ENCODE data around the gene STARD3.

STARD3 gene

DNA sequence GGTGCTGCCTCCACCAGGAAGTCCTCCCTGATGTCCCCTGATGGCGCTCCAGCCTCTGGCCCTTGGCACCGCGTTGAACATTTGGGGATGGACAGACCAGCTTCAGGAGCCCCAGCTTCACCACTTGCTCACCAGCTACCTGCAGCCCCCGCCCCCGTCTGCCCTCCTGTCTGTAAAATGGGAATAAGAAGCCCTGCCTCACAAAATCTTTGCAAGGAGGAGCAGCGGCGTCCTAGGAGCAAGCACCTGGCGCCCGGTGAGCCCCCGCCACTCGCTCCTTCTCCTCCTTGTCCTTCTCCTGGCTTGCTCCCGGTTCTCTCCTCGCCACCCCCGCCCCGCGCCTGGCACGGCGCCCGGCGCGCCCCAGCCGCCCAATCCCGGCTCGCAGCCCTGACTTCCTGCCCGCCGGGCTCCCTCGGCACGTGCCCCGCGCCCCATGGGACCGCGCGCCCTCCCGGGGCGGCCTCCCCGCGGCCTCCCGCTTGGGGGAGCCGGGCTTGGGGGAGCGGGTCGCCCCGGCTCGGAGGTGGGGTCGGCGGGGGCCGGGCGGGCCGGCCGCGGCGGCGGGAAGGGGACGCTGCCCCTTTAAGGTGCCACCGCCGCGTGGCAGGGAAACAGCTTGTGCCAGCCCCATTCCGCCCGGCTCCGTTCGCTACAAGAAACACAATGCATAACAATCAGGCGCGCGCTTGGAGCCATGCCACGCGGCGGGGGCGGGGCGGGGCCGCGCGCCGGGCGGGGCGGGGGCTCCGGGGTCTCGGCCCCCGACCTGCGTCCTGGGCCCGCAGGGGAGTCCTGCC, 19.3 kb upstream of the STARD3 start:
- TF ChIP-seq, protein P1, sequence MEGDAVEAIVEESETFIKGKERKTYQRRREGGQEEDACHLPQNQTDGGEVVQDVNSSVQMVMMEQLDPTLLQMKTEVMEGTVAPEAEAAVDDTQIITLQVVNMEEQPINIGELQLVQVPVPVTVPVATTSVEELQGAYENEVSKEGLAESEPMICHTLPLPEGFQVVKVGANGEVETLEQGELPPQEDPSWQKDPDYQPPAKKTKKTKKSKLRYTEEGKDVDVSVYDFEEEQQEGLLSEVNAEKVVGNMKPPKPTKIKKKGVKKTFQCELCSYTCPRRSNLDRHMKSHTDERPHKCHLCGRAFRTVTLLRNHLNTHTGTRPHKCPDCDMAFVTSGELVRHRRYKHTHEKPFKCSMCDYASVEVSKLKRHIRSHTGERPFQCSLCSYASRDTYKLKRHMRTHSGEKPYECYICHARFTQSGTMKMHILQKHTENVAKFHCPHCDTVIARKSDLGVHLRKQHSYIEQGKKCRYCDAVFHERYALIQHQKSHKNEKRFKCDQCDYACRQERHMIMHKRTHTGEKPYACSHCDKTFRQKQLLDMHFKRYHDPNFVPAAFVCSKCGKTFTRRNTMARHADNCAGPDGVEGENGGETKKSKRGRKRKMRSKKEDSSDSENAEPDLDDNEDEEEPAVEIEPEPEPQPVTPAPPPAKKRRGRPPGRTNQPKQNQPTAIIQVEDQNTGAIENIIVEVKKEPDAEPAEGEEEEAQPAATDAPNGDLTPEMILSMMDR (IDR thresholded peaks at IDR 0.05; ENCODE audit: control insufficient read depth, extremely low read depth, insufficient read depth), result no peak
- DNase-seq (ENCODE audit: low read depth), result peak; percentile 47
- peak overlapping the region; percentile 55 for H3K4me3 ChIP-seq (ENCODE audit: low read depth, low read length)

DNA sequence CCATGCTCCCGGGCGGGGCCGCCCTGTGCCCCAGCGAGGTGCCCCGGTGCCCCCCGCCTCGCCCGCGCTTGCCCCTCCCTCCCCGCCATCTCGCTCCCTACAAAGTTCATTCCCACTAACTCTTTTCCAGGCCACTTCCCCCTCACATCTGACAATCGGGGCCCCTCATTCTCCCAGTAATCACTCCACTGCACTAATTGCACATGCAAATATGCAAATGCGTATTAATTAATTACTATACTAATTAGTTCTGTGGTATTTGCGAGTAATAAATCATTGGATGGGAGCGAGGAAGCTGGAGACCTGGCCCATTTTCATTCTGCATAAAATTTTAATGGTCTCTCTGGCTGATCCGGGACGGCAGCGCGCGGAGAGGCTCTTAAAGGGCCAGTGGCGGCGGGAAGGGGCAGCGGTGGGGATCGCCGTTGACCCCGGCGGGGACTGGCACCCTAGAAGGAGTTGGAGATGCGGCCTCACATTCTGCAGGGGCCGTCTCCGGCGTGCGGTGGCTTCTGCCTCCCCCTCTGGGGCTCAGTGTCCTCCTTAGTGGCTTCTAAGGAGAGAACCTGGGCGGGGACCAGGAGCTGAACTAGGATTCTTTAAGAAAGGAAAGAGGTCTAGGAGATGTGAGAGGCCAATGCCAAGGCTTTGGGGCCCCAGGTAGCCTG, 18.6 kb upstream of the STARD3 start:
- H3K4me3 ChIP-seq (ENCODE audit: low read depth, low read length), result peak overlapping the region; percentile 55
- no peak for DNase-seq (ENCODE audit: low read depth)
- TF ChIP-seq, protein P1 (IDR thresholded peaks at IDR 0.05; ENCODE audit: control insufficient read depth, extremely low read depth, insufficient read depth), result no peak

DNA sequence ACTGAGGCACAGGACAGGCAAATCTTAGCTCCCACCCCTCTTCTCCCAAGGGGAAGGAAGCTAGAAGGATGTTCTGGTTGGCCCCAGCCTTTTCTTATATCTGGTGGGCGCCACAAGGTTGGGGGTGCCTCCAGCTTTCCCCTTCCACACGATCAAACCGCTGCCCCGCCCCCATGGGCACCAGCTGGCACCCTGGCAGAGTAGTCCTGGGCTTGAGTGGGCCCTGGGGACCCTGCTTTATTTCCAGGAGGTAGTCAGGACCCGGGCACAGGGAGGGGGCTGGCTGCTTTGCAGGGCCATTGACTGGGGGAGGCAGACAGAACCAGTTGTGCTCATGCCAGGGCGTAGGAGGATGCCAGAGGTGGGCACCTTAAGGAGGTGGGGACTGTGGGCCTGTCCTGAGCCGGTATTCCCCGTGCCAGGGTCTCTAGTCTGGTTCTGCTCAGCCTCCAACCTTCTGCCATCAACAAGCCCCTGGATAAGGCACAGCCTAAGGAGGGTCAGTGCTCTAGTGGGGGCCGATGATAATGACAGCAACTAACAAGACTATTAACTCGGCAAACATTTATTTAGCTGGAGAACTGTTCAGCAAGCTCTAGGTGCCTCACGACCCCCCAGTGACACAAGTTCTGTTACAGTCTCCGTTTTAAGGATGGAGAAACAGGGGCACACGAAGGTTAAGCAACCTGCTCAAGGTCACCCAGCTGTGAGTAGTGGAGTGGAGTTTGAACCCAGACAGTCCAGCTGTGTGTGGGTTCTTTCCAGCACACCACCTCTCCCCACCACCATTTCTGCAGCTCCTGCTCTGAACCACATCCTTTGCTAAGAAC, 17.8 kb upstream of the STARD3 start:
- TF ChIP-seq, protein P1 (IDR thresholded peaks at IDR 0.05; ENCODE audit: control insufficient read depth, extremely low read depth, insufficient read depth), result no peak
- H3K4me3 ChIP-seq (ENCODE audit: low read depth, low read length), result peak overlapping the region; percentile 55; the same call in 1 of the 2 replicates
- no peak for DNase-seq (ENCODE audit: low read depth)

DNA sequence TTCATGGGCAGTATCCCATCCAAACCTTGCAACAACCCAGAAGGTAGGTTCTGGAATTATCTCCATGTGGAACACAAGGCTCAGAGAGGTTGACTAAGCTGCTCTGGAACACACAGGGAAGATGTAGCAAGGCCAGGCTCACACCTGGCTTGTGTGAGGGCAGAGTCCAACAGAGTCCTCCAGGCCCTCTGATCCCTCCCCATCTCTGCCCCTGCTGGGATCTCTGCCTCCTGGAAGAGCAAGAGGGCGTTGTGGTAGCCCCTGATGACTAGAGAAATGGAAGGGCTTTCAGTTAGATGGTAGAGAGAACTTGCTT, 17.2 kb upstream of the STARD3 start:
- no peak overlapping the region for H3K4me3 ChIP-seq (ENCODE audit: low read depth, low read length)
- TF ChIP-seq, protein P1 (IDR thresholded peaks at IDR 0.05; ENCODE audit: control insufficient read depth, extremely low read depth, insufficient read depth), result no peak
- DNase-seq (ENCODE audit: low read depth), result no peak

DNA sequence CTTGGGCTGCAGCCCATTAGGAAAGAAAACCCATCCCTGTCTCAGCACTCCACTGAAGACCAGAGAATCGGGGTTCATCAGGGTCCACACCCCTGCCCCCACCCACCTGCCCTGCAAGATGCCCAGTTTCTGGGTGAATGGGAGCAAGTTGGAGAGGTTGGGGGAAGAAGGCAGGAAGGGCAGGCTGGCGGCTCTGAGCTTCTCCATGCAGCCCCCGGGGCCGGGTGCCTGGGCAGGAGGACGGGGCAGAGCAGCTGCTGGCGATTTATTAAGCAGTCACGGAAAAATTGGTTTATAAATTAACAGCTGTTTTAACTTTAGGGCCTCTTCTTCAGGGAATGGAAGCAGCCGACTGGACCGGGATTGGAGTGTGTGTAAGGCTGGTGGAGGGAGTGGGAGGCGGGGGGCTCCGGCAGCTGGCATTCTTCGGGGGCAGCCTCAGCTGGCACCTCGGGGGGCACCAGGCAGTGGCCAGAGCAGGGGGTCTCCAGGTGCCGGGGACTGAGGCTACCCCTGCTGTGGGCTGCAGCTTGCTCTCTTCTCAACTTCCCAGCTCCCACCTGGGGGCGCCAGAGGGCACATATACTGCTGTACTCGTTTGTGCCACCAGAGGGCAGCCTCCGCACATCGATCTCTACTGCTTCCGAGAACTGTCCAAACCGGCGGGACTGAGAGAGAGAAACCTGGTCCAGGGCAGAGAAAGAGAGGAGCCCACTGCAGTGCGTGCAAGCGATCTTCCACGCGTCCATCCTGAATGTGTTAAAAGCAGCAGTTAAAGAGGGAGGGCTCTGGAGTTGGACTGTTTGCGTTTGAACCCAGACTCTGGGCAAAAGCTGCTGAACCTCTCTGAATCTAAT, 15.2 kb upstream of the STARD3 start:
- TF ChIP-seq, protein P1 (IDR thresholded peaks at IDR 0.05; ENCODE audit: control insufficient read depth, extremely low read depth, insufficient read depth), result peak; percentile 100
- no peak for DNase-seq (ENCODE audit: low read depth)
- H3K4me3 ChIP-seq (ENCODE audit: low read depth, low read length), result no peak overlapping the region

DNA sequence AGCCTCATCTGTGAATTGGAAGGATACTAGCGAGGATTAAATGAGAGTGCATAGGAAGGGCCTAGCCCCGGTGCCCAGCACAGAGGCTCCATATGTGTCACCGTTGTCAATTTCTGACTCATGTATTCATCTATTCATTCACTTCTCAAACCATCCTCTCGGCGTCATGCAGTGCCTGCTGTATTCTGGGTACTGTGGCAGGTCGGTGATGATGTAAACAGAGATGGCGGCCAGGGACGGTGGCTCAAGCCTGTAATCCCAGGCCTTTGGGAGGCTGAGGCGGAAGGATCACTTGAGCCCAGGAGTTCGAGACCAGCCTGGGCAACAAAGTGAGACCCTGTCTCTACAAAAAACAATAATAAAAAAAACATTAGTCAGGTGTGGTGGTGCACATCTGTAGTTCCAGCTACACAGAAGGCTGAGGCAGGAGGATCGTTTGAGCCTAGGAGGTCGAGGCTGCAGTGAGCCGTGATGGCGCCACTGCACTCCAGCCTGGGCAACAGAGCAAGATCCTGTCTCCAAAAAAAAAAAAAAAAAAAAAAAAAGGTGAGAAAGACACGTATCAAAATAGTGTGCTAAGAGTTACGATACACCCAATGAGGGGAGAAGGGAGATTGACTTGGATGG, 14.5 kb upstream of the STARD3 start:
- TF ChIP-seq, protein P1 (IDR thresholded peaks at IDR 0.05; ENCODE audit: control insufficient read depth, extremely low read depth, insufficient read depth), result no peak
- DNase-seq (ENCODE audit: low read depth), result no peak
- H3K4me3 ChIP-seq (ENCODE audit: low read depth, low read length), result no peak overlapping the region
